NCI-H2081 (cell line): ENCODE results near the gene KIF27.
"Not testable (repeated sequence)": the region's sequence is repeated elsewhere in the genome, so short reads cannot be mapped to it uniquely, and the experiment has no call there.

ENCODE experiments used
- DNase-seq, 2 experiments: peaks; one replicate each; lab custom pipeline; 2025; lab: John Stamatoyannopoulos, UW

KIF27 gene, protein sequence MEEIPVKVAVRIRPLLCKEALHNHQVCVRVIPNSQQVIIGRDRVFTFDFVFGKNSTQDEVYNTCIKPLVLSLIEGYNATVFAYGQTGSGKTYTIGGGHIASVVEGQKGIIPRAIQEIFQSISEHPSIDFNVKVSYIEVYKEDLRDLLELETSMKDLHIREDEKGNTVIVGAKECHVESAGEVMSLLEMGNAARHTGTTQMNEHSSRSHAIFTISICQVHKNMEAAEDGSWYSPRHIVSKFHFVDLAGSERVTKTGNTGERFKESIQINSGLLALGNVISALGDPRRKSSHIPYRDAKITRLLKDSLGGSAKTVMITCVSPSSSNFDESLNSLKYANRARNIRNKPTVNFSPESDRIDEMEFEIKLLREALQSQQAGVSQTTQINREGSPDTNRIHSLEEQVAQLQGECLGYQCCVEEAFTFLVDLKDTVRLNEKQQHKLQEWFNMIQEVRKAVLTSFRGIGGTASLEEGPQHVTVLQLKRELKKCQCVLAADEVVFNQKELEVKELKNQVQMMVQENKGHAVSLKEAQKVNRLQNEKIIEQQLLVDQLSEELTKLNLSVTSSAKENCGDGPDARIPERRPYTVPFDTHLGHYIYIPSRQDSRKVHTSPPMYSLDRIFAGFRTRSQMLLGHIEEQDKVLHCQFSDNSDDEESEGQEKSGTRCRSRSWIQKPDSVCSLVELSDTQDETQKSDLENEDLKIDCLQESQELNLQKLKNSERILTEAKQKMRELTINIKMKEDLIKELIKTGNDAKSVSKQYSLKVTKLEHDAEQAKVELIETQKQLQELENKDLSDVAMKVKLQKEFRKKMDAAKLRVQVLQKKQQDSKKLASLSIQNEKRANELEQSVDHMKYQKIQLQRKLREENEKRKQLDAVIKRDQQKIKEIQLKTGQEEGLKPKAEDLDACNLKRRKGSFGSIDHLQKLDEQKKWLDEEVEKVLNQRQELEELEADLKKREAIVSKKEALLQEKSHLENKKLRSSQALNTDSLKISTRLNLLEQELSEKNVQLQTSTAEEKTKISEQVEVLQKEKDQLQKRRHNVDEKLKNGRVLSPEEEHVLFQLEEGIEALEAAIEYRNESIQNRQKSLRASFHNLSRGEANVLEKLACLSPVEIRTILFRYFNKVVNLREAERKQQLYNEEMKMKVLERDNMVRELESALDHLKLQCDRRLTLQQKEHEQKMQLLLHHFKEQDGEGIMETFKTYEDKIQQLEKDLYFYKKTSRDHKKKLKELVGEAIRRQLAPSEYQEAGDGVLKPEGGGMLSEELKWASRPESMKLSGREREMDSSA (N-terminal part only)

DNA sequence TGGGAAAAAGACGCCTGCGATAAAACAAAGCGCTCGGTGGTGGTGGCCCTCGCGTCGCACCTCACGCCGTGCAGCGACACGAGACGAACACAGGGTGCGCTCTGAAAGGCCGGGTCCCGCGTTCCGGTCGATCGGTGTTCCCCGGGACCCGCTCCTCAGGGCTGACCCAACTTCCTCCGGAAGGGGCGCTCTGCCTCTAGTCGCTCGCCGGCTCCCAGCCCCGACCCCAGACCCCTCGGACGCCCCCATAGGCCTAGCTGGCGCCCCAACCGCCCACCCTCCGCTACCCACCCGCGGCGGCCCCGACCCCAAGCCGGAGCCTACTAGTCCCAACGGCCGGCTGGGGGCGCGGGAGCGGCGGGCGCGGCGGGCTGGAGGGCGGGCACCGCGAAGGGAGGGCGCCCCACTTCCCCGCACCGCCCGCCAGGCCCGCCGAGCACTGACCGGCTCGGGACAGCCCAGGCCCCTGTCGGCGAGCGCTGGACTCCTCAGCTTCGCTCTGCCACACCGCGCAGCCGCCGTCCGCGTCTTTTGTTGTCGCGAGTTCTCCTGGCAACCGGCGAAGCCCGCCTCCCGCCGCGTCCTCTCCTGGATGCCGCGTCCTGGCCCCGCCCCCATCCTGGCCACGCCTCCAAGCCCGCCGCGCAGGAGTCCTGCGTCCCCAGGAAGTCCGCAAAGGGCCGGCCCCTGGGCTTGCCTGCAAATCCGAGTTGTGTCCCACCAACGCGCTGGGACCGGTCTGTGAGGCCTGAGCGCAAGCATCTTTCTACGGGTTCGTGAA lies at the start of gene KIF27:
Gene KIF27, minus strand, starts transcription at position 506 of the 781 bp plus-strand sequence. CDS start 5,841 bp downstream, outside the sequence.
- peak; percentile 95 for DNase-seq

DNA sequence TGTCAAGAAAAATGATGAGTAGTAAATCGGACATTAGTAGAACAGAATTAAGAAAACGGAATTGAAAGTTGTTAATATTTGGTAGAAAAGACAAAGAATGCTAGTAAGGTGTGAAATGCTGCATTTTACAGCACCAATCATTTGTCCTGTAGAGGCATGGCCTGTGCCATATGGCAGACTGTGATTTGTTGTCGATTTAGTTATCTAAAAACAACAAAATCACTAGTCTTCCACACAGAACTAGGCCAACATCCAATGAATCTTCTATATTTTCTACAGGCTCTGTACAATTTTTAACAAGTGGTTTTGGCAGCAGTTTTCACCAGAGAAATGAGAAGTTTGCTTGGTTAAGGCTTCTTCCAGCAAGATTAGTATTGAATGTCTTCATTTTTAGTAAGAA lies 48.4 kb upstream of the KIF27 start:
- no peak for DNase-seq

DNA sequence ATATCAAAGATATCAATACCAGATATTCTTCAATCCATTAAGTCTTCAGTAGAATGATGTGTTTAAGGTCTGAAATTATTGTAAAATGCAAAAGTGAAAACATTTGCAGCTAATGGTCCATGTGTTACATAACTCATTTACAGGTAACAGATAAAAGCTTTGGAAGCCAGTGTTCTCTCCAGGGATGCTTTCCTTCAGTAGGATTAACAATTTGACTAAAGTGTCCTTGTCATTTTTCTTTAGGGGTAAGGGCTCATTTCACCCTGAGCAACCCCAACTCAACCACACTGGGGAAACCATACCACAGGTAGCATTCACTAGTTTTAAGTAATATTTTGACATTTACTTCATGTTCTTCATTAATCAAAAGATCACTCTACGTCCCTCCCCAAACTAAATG lies 45.8 kb upstream of the KIF27 start:
- no peak for DNase-seq

DNA sequence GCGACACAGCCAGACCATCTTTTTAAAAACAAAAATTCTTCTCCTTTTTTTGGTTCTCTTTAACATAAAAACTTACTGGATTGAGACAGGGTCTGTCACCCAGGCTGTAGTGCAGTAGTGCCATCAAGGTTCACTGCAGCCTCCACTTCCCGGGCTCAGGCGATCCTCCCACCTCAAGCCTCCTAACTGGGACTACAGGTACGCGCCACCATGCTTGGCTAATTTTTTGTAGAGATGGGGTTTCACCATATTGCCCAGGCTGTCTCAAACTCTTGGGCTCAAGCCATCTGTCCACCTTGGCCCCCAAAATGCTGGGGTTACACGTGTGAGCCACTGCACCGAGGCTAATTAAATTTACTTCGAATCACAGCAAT lies 45.0 kb upstream of the KIF27 start:
- DNase-seq, result no peak

DNA sequence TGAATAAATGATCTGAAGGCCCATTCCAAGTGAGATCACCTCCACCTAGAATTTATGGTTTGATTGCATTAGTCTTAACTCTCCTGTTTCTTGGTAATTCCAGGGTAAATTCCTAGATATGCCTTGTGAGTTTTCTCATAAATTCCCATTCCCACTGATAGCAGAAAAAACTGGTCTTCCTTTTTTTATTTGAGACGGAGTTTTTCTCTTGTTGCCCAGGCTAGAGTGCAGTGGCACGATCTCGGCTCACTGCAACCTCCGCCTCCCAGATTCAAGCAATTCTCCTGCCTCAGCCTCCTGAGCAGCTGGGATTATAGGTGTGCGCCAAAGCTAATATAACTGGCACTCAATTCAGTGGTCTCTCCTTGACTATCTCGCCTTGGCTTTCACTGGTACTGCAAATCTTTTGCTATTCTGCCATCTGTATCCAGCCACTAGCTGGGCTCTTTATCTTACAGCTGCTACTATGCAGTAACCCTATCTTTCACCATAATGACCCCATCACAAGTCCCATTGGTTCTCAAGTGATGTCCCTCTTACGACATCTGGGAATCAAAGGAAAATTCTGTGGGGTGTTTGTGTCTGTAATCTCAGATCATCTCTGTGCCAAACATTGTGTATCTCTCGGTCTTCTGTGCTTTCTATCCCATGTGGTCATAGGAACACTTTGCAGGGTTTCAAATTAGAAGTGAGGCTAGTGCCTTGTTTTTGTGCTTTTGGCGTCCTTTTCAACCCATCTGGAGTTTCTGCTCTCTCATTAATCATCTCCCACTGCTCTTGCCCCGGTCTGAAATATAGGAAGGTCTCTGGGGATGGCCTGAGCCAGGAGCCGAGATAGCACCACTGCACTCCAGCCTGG lies 44.3 kb upstream of the KIF27 start:
- DNase-seq, result peak in 1 of 2 experiments; percentile 30

DNA sequence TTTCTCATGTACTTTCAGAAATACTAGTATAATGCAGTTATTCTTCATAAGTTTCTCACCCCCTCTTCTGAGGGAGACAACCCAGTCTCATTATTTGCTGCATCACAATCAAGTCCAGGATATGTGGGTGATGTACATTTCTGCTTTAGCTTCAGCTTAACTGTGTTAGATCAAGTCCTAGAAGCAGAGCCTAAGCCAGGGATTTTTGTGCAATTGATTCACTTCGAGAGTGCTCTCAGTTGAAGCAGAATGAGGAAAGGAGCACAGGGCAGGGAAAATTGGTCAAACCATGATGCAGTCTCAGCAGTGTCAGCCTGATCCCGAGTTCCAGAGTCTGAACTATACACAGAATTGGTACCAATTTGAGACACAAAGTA lies 43.7 kb upstream of the KIF27 start:
- DNase-seq, result no peak

DNA sequence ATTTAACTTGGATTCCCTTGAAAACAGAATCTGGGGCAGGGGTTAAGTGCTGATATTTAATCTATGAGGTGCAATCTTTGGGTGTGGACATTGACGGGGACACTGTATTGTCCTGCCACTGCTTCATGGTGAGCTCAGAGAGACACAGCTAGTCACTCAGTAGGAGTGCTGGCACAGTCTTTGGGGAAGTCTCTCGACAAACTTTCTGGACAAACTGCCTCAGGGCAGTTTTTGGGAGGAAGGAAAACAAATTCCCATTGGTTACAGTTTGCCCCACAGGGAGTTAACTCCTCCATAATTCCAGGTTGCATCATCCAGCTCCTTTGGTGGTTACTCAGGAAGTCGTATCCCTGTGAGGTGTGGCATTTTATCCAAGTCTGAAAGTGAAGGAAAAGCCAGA lies 40.9 kb upstream of the KIF27 start:
- peak; percentile 23 to 31 for DNase-seq

DNA sequence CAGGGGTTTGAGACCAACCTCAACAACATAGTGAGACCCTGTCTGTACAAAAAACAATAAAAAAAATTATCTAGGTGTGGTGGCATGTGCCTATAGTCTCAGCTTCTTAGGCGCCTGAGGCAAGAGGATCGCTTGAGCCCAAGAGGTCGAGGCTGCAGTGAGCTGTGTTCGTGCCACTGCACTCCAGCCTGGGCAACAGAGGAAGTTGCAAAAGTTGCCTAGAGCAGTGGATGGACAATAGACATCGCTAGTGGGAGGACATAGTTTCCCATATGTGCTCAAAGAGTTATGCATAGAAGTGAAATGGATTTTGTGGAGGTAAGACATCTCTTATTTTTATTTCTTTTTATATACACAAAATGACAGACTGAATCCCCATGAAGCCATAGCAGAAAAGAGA lies 39.8 kb upstream of the KIF27 start:
- no peak for DNase-seq

DNA sequence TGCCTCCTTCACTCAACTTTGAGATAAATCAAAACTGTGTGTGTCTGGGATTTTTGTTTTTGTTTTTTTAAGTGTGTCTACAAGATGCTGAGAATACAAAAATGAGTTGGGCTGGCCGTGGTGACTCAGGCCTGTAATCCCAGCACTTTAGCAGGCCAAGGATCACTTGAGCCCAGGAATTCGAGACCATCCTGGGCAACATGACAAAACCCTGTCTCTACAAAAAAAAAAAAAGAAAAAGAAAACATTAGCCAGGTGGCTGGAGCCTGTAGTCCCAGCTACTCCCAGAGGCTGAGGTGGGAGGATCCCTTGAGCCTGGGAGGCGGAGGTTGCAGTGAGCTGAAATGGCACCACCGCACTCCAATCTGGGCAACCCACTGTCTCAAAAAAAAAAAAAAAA lies 37.8 kb upstream of the KIF27 start:
- DNase-seq, result no peak

DNA sequence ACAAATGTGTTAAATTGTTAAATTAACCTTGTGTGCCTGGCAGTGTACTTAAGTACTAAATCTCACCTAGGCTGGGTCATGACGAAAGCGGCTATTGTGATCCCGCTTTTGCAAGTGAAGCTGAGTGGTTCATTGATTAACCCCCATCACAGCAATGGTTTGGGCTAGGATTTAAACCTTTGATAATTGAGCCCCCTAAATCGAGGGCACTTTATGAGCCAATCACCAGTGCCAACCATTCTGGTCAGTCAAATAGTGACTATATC lies 35.9 kb upstream of the KIF27 start:
- DNase-seq, result no peak

DNA sequence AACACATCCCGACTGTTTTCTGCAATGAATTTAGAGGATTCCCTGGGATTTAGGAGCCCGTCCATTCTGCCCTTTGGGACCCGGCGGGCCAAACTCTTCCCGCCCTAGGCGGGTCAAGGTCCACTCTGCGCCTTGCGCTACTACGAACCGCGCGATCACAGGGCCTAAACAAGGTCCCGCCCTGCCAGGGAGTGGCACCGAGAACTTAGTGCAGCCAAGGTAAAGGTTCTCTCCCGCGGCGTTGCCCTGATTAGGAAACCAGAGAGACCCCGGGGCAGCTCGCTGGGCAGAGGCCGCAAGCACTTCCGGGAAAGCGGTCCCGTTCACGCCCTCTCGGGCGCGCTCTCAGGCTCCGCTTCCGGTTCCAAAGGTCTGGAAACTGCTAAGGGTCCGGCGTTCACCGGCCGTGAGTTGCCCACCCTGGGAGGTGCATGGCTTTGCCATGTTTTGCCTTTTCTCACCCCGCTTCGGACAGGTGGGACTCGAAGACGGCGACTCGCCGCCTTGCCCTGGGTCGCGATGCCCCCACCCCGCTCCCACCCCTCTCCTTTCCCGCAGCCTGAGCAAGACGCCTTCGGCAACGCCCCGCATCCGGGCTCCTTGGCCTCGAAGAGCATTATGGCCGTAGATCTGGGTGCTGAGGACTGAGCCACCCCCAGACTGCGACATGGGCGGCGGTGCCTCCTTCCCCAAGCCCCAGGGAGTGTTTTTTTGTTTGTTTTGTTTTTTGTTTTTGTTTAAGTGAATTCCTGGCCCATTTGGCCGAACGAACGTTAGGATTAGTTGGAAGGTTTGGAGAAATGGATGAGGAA lies 35.4 kb upstream of the KIF27 start:
- DNase-seq, result peak; percentile 63 to 81

DNA sequence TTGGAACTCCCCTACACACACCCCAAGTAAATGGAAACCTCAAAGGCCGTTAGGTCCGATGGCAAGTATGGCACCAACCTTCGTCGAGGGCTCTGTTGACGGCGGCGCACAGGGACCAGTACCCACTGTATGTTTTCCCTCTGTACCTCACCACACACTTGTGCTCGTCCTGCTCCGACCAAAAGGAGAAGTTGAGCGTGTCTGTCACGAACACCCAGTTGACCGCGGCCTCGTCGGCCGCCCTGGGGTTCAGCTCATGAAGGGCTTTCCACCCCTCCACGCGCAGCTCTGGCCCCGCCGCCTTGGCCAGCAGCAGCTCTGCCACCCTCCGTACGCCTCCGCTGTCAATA lies 34.8 kb upstream of the KIF27 start:
- peak in 1 of 2 experiments; percentile 24 for DNase-seq

DNA sequence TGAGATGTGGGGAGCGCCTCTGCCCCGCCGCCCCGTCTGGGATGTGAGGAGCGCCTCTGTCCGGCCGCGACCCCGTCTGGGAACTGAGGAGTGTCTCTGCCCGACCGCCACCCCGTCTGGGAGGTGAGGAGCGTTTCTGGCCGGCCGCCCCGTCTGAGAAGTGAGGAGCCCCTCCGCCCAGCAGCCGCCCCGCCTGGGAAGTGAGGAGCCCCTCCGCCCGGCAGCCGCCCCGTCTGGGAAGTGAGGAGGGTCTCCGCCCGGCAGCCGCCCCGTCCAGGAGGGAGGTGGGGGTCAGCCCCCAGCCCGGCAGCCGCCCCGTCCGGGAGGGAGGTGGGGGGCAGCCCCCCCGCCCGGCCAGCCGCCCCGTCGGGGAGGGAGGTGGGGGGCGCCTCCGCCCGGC lies 26.9 kb upstream of the KIF27 start:
- DNase-seq, result not testable (repeated sequence)

DNA sequence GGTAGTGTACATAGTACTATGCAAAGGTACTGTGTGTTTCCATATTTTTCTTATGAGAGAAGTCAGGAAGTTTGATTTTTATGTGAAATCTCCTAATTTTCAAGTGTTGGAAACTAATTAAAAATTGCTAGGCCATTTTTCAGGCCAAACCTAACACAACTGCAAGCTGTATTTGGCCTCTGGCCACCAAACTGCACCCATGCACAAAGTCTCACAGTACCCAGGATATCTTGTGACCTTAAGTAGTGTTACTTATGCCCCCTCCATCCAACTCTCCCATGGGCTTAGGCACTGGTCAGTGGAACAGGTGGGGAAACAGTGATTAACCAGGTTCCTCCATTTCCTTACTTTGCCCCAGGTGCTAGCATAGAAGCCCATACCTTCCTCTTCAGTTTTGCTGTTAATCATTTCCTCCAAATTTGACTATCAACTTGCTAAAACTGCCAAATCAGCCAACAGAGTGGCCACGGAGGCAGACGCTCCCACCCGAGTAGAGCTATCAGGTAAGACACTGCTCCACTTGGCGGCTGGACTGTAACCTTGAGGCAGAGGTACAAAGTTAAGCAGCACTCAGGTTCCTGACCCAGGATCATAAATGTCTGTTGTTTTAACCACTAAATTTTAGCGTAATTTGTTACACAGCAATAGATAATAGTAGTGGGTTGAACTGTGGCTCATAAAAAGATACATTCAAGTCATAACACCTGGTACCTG lies 19.5 kb upstream of the KIF27 start:
- DNase-seq, result no peak

DNA sequence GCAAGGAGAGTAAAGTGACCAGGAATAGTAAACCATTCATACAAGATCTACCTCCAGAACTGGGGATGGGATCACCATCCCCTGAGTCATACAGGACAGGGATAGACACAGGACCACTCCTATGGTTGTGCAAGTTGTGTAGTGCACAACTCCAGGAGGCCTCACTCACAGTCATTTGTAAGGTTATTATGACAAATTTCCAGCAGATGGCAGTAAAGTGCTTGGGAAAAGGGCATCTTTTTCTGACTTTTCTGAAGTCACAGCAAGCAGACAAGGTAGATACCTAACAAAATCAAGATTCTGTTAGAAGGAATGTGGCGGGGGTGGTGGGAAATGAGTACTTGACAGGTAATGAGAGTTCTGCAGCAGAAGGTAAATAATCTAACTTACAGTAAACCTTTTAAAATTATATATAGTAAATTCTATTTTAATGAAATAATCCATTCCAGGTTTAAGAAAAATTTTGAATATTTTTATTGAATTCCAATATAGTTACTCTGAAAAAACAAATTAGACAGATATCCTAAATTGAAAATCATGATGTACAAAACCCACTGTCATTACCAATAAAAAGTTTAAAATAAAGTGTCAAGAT lies 16.7 kb upstream of the KIF27 start:
- peak; percentile 54 to 77 for DNase-seq

DNA sequence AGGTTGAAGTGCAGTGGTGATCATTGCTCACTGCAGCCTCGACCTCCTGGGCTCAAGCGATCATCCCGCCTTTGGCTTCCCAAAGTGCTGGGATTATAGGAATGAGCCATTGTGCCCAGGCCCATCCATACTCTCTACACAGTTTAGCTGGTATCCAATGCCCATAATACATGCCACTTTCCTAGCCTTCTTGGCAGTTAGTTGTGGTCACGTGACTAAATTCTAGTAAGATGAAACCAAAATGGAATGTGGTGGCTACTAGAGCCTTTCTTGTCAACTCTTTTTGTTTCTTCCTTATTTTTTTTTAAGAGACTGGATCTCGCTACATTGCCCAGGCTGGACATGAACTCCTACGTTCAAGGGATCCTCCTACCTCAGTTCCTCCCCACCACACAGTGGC lies 15.3 kb upstream of the KIF27 start:
- no peak for DNase-seq

DNA sequence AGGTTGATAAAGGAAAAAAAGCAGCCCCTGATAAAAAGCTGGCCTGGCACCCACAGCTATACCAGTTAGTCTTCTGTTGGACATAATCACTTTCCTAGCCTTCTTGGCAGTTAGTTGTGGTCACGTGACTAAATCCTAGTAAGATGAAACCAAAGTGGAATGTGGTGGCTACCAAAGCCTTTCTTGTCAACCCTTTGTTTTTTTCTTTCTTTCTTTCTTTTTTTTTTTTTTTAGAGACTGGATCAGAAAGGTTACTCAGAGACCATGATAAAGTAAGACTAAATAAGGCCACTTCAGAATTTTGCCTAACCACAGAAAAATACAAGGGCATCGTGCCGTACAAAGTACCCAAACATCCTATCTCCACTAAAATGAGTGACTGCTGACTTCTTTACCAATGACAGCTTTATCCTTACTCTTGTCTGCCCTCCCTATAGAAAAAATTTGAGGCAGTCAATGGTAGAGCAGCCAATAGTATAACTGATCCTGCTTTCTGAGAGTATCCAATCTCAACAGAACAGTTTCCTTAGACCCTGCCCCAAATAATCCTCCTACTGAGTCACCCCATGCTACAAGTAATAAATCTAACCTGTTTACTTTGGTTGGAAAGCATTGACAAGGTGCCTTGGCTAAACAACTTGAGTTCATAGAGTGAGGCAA lies 14.2 kb upstream of the KIF27 start:
- peak in 1 of 2 experiments; percentile 10 for DNase-seq

DNA sequence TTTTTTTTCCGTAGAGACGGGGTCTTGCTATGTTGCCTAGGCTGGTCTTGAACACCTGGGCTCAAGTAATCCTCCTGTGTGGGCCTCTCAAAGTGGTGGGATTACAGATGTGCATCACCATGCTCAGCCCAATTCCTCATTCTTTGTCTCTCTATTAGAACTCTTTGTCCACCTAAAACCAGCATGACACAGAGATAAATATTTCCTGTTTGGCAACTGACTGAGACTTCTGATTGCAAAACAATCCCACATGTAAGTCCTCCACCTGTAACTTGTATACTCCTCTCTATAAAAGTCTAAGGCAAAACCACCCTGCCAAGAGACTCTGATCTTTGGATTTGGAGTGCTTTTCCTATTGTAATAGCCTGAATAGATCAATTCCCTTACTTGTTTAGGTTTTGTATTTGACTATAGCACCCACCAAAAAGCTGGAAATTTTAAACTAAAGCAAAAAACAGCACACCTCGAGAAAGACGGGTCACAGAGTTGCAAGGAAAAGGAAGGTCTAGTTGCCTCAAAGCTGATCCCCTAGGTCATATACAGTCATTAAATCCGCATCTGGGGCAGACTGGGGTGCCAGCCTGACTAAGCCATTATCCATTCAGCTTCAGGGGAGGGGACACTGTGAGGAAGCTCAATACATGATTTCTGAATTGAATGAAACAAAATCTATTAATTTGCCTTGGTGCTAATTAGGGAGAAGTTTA lies 13.5 kb upstream of the KIF27 start:
- no peak for DNase-seq
